Muscle of back (tissue), 11 donors: ENCODE measurements around the gene BUD31. TPM values are rescaled to one million over a fixed set of nuclear protein-coding genes. Genes with fewer than 3 reads are reported as not detected.

Experiments
- DNase-seq, 3 donors: peaks; one replicate each; pipeline versions ENCODE4 v3.0.0 to v3.0.0-alpha.2; 2013
- polyA plus RNA-seq, 10 donors: library from polyadenylated mRNA; unstranded; fragments of 120-200 nt; gene quantifications; one replicate each; pipeline ENCODE4 v1.2.1, GENCODE V29; 2013; ENCODE audit not compliant: insufficient read length in 10 of 10

Gene BUD31
- polyA plus RNA-seq, 10 donors: 64.2 to 90.1 (median 78.7) TPM

- DNase-seq: no peak
Observed at GRCh38 chr7:99460651-99461050, 51.9 kb downstream of the BUD31 start.

GRCh38 chr7:99461221-99461620 is 52.5 kb downstream of the BUD31 start:
- no peak for DNase-seq

- no peak for DNase-seq
Observed at GRCh38 chr7:99465421-99465768, 56.6 kb downstream of the BUD31 start.

- no peak for DNase-seq
Observed at GRCh38 chr7:99468336-99468918, 59.7 kb downstream of the BUD31 start.

Other genes with a start within 250 kb of the BUD31 start
- gene KPNA7, start 200.9 kb upstream of the BUD31 start, polyA plus RNA-seq: not detected
- gene MYH16, start 136.1 kb upstream of the BUD31 start, polyA plus RNA-seq: under 1 TPM in 9 of 10 donors, not detected in 1; 0.08 to 0.46 (median 0.22) TPM
- 10 to 100 TPM; 58.8 to 97.5 (median 67.8) TPM for gene ARPC1A, start 83.1 kb upstream of the BUD31 start, polyA plus RNA-seq
- gene ARPC1B, start 34.2 kb upstream of the BUD31 start, polyA plus RNA-seq: 10 to 100 TPM; 31.0 to 63.0 (median 40.4) TPM
- 100 to 1,000 TPM in 7 of 10 donors, 10 to 100 TPM in 3; 91.8 to 152 (median 110) TPM for gene PDAP1, start 372 bp upstream of the BUD31 start, polyA plus RNA-seq
- 1 to 10 TPM; 2.2 to 6.5 (median 3.3) TPM for gene PTCD1, start 29.8 kb downstream of the BUD31 start, polyA plus RNA-seq
- 10 to 100 TPM; 26.5 to 39.4 (median 30.3) TPM for gene CPSF4, start 30.0 kb downstream of the BUD31 start, polyA plus RNA-seq
- gene ATP5MF, start 57.2 kb downstream of the BUD31 start, polyA plus RNA-seq: 100 to 1,000 TPM; 326 to 415 (median 378) TPM
- gene ZNF789, start 63.9 kb downstream of the BUD31 start, polyA plus RNA-seq: 10 to 100 TPM; 14.5 to 50.8 (median 26.7) TPM
- gene ZNF394, start 91.3 kb downstream of the BUD31 start, polyA plus RNA-seq: 10 to 100 TPM in 5 of 10 donors, 1 to 10 TPM in 5; 7.1 to 11.6 (median 10.0) TPM
- 10 to 100 TPM in 4 of 10 donors, 1 to 10 TPM in 6; 7.6 to 11.2 (median 9.5) TPM for gene ZKSCAN5, start 95.7 kb downstream of the BUD31 start, polyA plus RNA-seq
- gene FAM200A, start 143.1 kb downstream of the BUD31 start, polyA plus RNA-seq: 10 to 100 TPM in 2 of 10 donors, 1 to 10 TPM in 8; 6.9 to 10.4 (median 9.6) TPM
- gene ZNF655, start 149.7 kb downstream of the BUD31 start, polyA plus RNA-seq: 10 to 100 TPM; 28.3 to 60.9 (median 43.9) TPM
- 1 to 10 TPM in 1 of 10 donors, under 1 TPM in 9; 0.34 to 1.1 (median 0.74) TPM for gene TMEM225B, start 189.3 kb downstream of the BUD31 start, polyA plus RNA-seq
- 10 to 100 TPM in 6 of 10 donors, 1 to 10 TPM in 4; 7.5 to 11.9 (median 10.1) TPM for gene ZSCAN25, start 208.0 kb downstream of the BUD31 start, polyA plus RNA-seq